Measurements from ENCODE around the gene OR2A7. TPM values are rescaled to one million over a fixed set of nuclear protein-coding genes. Genes with fewer than 3 reads are reported as not detected.
"Not testable (repeated sequence)": the region's sequence is repeated elsewhere in the genome, so short reads cannot be mapped to it uniquely, and the experiment has no call there.

OR2A7 gene
- total and polyA plus RNA-seq, 2 experiments from 2014 or later, result 1.6 to 6.2 TPM

DNA sequence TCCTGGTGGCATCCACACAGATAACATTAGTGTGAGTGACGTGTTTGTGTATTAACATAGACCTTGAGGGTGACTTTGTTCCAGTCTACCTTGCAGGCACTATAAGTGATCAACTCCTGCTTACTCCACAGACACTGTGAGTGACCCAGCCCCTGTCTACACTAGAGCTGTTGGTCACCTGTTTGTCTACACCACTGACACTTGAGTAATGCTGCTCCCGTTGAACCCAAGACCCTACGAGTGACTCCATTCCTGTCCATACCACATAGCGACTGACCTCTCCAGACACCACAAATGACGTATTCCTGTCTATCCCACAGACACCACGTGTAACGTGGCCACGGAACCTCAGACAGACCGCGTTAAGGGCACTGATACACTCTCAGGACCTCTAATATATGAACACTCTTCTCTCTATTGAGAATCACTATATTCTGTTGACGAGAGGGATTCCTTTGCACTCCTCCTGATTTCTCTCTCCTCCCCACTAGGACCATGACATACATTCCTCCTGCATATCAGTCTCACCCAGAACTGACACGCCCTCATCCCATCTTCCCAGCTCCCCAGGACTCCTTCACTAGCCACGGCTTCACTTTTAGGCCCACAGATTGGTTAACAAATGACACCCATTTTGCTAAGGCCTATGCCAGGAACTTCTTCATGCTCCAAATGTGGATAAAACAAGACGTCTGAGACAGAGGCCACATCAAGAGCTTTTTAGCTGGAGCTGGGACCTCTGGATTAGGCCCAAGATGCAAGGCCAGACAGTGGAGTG lies 28.0 kb upstream of the OR2A7 start:
- not testable (repeated sequence) for H3K9me3 ChIP-seq (ENCODE audit: low read depth); H4K20me1 ChIP-seq (ENCODE audit: insufficient read depth, poor library complexity, severe bottlenecking); H3K79me2 ChIP-seq; H3K4me1 ChIP-seq (ENCODE audit: insufficient read depth); H3K27me3 ChIP-seq; H3K4me3 ChIP-seq; H3K4me2 ChIP-seq; H3K27ac ChIP-seq; H3K36me3 ChIP-seq (replicated peaks; ENCODE audit: insufficient read depth, low read depth); H2AFZ ChIP-seq; H3K9me2 ChIP-seq (replicated peaks; ENCODE audit: insufficient read depth); DNase-seq (ENCODE audit: low spot score)
- WGBS (ENCODE audit: low lambda C conversion rate, missing lambda C conversion rate), result 83% methylated on average over 4 of the region's 14 CpGs

DNA sequence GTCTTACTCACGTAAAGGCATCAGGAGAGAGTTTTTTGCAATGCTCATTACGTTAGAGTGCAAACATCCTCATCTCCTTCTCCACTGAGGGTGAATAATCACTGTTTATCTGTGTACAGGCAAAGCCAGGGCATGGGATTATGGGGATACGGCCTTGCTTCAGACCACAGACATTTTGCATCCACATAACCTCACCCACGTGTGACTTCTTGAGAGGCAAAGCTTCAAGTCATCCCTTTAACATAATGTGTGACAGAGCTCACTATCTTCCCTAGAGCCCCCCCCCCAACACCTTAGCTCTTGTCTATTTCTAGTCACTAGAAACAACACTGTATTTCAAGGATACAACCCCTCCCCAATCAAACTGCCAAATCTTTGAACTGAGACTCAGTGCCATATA lies 27.0 kb upstream of the OR2A7 start:
- WGBS (ENCODE audit: low lambda C conversion rate, missing lambda C conversion rate), result 43% methylated on average over 2 of the region's 4 CpGs

DNA sequence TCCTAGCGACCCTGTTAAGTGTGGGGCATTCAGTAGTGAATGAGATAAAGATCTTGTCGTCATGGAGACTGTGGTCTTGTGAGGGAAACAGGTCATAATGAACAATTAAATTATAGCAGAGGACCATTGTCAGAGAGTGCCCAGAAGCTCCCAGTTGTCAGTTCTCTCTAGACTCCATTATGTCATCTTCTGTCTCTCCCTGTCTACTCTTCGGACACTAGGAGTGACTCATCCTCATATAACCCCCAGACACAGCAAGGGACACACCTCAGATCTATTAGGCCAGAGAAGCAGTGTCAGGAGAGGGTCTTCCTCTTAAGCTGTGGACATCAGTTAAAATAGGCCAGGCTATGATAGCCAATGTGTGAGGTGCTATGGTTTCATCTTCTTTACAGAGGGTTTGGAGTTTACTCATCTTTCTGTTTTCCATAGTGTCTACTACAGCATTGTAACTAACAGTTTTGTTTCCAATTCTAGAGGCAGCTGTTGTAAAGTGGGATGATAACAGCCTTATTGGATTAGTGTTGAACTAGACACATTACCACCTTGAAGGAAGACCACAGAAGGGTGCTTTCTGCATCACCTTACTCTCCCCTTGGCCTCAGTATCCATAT lies 22.7 kb upstream of the OR2A7 start:
- H3K4me1 ChIP-seq (ENCODE audit: insufficient read depth); H3K27ac ChIP-seq; DNase-seq (ENCODE audit: low spot score); H3K9me2 ChIP-seq (replicated peaks; ENCODE audit: insufficient read depth); H3K4me3 ChIP-seq; H3K27me3 ChIP-seq; H4K20me1 ChIP-seq (ENCODE audit: insufficient read depth, poor library complexity, severe bottlenecking); H3K4me2 ChIP-seq; H3K36me3 ChIP-seq (replicated peaks; ENCODE audit: insufficient read depth, low read depth); H3K79me2 ChIP-seq; H3K9me3 ChIP-seq (ENCODE audit: low read depth); H2AFZ ChIP-seq: not testable (repeated sequence)
- WGBS (ENCODE audit: low lambda C conversion rate, missing lambda C conversion rate), result no CpG with 5 or more reads among the region's 3 CpGs

More for the DNA sequence above, 27.0 kb upstream of the OR2A7 start:
- peak; percentile 2 for DNase-seq (ENCODE audit: low spot score)
- H3K4me2 ChIP-seq; H3K4me3 ChIP-seq; H3K4me1 ChIP-seq (ENCODE audit: insufficient read depth); H2AFZ ChIP-seq; H3K36me3 ChIP-seq (replicated peaks; ENCODE audit: insufficient read depth, low read depth); H4K20me1 ChIP-seq (ENCODE audit: insufficient read depth, poor library complexity, severe bottlenecking); H3K79me2 ChIP-seq; H3K27me3 ChIP-seq; H3K9me2 ChIP-seq (replicated peaks; ENCODE audit: insufficient read depth); H3K27ac ChIP-seq; H3K9me3 ChIP-seq (ENCODE audit: low read depth): not testable (repeated sequence)

- not testable (repeated sequence) for H3K27ac ChIP-seq; H3K79me2 ChIP-seq; H3K27me3 ChIP-seq; H4K20me1 ChIP-seq (ENCODE audit: insufficient read depth, poor library complexity, severe bottlenecking); H3K36me3 ChIP-seq (replicated peaks; ENCODE audit: insufficient read depth, low read depth); H3K4me2 ChIP-seq; DNase-seq (ENCODE audit: low spot score); H3K4me1 ChIP-seq (ENCODE audit: insufficient read depth); H2AFZ ChIP-seq; H3K4me3 ChIP-seq; H3K9me2 ChIP-seq (replicated peaks; ENCODE audit: insufficient read depth); H3K9me3 ChIP-seq (ENCODE audit: low read depth)
- no CpG with 5 or more reads among the region's 6 CpGs for WGBS (ENCODE audit: low lambda C conversion rate, missing lambda C conversion rate)
Observed at GRCh38 chr7:144283716-144284115, 19.1 kb upstream of the OR2A7 start.

DNA sequence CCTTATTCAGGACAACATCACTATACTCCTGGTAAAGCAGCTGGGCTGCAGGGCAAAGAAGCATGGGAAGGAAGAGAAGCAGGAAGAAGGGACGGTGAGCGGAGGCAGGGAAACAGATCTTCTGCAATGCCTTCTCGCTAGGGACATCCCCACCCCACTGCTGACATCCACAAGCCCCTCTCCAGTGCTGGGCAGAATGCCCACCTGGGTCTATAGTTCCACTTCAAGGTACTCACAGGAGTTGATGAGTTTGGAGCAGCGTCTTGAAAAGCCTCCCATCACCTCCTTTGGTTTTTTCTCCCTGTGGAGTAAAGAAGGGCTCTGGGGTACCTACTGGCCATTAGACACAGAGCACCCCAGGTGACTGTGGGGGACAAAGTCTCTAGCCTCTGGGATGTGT lies 17.9 kb upstream of the OR2A7 start:
- not testable (repeated sequence) for DNase-seq (ENCODE audit: low spot score); H3K9me2 ChIP-seq (replicated peaks; ENCODE audit: insufficient read depth); H4K20me1 ChIP-seq (ENCODE audit: insufficient read depth, poor library complexity, severe bottlenecking); H2AFZ ChIP-seq; H3K9me3 ChIP-seq (ENCODE audit: low read depth); H3K27me3 ChIP-seq; H3K4me2 ChIP-seq; H3K27ac ChIP-seq; H3K4me3 ChIP-seq; H3K79me2 ChIP-seq; H3K4me1 ChIP-seq (ENCODE audit: insufficient read depth); H3K36me3 ChIP-seq (replicated peaks; ENCODE audit: insufficient read depth, low read depth)
- WGBS (ENCODE audit: low lambda C conversion rate, missing lambda C conversion rate), result 96% methylated on average over 4 of the region's 4 CpGs

GRCh38 chr7:144281981-144282380 lies 17.4 kb upstream of the OR2A7 start:
- not testable (repeated sequence) for H3K4me3 ChIP-seq; H3K27ac ChIP-seq; H2AFZ ChIP-seq; H3K9me3 ChIP-seq (ENCODE audit: low read depth); H3K79me2 ChIP-seq; H3K36me3 ChIP-seq (replicated peaks; ENCODE audit: insufficient read depth, low read depth); H4K20me1 ChIP-seq (ENCODE audit: insufficient read depth, poor library complexity, severe bottlenecking); H3K27me3 ChIP-seq; H3K4me2 ChIP-seq; H3K9me2 ChIP-seq (replicated peaks; ENCODE audit: insufficient read depth); DNase-seq (ENCODE audit: low spot score); H3K4me1 ChIP-seq (ENCODE audit: insufficient read depth)
- WGBS (ENCODE audit: low lambda C conversion rate, missing lambda C conversion rate), result no CpG with 5 or more reads among the region's 8 CpGs

DNA sequence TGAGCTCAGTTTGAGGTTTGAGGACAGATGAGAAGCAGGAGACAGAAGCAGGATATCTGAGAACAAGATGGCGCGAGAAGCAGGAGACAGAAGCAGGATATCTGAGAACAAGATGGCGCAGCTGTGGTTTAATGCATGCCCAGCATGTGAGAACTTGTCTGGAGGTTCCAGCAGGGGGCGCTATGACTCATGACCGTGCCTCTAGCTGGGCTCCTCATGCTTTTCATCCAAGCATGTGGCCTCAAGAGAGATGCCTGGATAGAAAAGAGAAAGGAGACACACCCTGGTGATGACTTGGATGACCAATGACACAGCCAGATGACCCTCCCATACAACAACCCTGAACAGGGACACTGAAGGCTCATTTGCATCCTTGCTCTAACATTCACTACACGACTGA lies 15.4 kb upstream of the OR2A7 start:
- H3K27ac ChIP-seq; H4K20me1 ChIP-seq (ENCODE audit: insufficient read depth, poor library complexity, severe bottlenecking); DNase-seq (ENCODE audit: low spot score); H3K36me3 ChIP-seq (replicated peaks; ENCODE audit: insufficient read depth, low read depth); H2AFZ ChIP-seq; H3K4me1 ChIP-seq (ENCODE audit: insufficient read depth); H3K9me2 ChIP-seq (replicated peaks; ENCODE audit: insufficient read depth); H3K4me3 ChIP-seq; H3K4me2 ChIP-seq; H3K27me3 ChIP-seq; H3K79me2 ChIP-seq; H3K9me3 ChIP-seq (ENCODE audit: low read depth): not testable (repeated sequence)
- WGBS (ENCODE audit: low lambda C conversion rate, missing lambda C conversion rate), result 85% methylated on average over 4 of the region's 6 CpGs

DNA sequence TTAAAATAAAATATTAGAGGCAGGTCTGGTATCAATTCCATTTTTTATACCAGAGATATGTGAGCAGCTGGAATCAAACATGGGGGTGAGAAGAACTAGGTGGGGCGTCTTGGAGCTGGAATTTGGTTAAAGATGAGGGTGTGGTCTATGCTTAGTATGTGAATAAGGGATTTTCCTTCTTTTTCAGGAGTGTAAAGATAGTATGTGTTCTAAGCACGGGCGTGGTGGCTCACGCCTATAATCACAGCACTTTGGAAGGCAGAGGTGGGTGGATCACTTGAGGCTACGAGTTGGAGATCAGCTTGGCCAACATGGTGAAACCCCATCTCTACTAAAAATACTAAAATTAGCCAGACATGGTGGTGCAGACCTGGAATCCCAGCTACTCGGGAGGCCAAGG lies 10.7 kb upstream of the OR2A7 start:
- 92% methylated on average over 5 of the region's 6 CpGs for WGBS (ENCODE audit: low lambda C conversion rate, missing lambda C conversion rate)
- not testable (repeated sequence) for H3K9me3 ChIP-seq (ENCODE audit: low read depth); H2AFZ ChIP-seq; H3K27ac ChIP-seq; H4K20me1 ChIP-seq (ENCODE audit: insufficient read depth, poor library complexity, severe bottlenecking); H3K27me3 ChIP-seq; H3K4me1 ChIP-seq (ENCODE audit: insufficient read depth); H3K9me2 ChIP-seq (replicated peaks; ENCODE audit: insufficient read depth); H3K79me2 ChIP-seq; H3K4me3 ChIP-seq; H3K4me2 ChIP-seq; DNase-seq (ENCODE audit: low spot score); H3K36me3 ChIP-seq (replicated peaks; ENCODE audit: insufficient read depth, low read depth)

- H3K4me1 ChIP-seq (ENCODE audit: insufficient read depth); H3K9me2 ChIP-seq (replicated peaks; ENCODE audit: insufficient read depth); H4K20me1 ChIP-seq (ENCODE audit: insufficient read depth, poor library complexity, severe bottlenecking); H3K4me2 ChIP-seq; H3K79me2 ChIP-seq; H2AFZ ChIP-seq; H3K4me3 ChIP-seq; H3K27ac ChIP-seq; H3K27me3 ChIP-seq; H3K36me3 ChIP-seq (replicated peaks; ENCODE audit: insufficient read depth, low read depth); H3K9me3 ChIP-seq (ENCODE audit: low read depth); DNase-seq (ENCODE audit: low spot score): not testable (repeated sequence)
- no CpG with 5 or more reads among the region's 19 CpGs for WGBS (ENCODE audit: low lambda C conversion rate, missing lambda C conversion rate)
Observed at GRCh38 chr7:144269188-144269587, 4.6 kb upstream of the OR2A7 start, which contains the start of gene CTAGE8. TSS of gene CTAGE8 (minus strand) at chr7:144269288. CDS start at chr7:144269250, 38 bp downstream.
